ENCODE results near the gene CNNM2.

GRCh38 chr10:103080891-103081581, 162.9 kb downstream of the CNNM2 start:
- TF ChIP-seq CTCF (IDR thresholded peaks at IDR 0.05; ENCODE audit: low read length) (no peak), EZH2 (IDR thresholded peaks at IDR 0.05; ENCODE audit: borderline replicate concordance, low read length) (no peak)
